ENCODE data around the gene OGFOD2. TPM values are rescaled to one million over a fixed set of nuclear protein-coding genes. Genes with fewer than 3 reads are reported as not detected.

The OGFOD2 gene
- total and polyA plus RNA-seq, 2 of the 13 experiments (the other 11 are each of a cell fraction or from before 2014, with no cell fraction given), result 13.2 to 14.6 TPM

- TF ChIP-seq ZNF326 (CRISPR knock-in tag; IDR thresholded peaks at IDR 0.05; ENCODE audit: borderline replicate concordance) (no peak), ZNF589 (CRISPR knock-in tag; conservative IDR thresholded peaks at IDR 0.05) (no peak), FLYWCH1 (CRISPR knock-in tag; IDR thresholded peaks at IDR 0.05) (0 out of 2 replicates have a peak, but pooled peaks have one; percentile 34), JUNB (CRISPR knock-in tag; IDR thresholded peaks at IDR 0.05; ENCODE audit: borderline replicate concordance) (no peak), YEATS4 (CRISPR knock-in tag; IDR thresholded peaks at IDR 0.05; ENCODE audit: borderline replicate concordance) (peak; percentile 83), NR2F1 (CRISPR knock-in tag; IDR thresholded peaks at IDR 0.05) (peak in 1 of 2 experiments; percentile 31; a peak in 1 of 4 replicates), IKZF5 (CRISPR knock-in tag; IDR thresholded peaks at IDR 0.05) (peak; percentile 69; the same call in 1 of the 2 replicates), ZNF33B (CRISPR knock-in tag; IDR thresholded peaks at IDR 0.05) (no peak), HINFP (CRISPR knock-in tag; IDR thresholded peaks at IDR 0.05; ENCODE audit: low read depth) (no peak), NR2C2 (CRISPR knock-in tag; IDR thresholded peaks at IDR 0.05; ENCODE audit: borderline replicate concordance) (peak; percentile 72), TCF12 (IDR thresholded peaks at IDR 0.05) (no peak), TCF12 (CRISPR knock-in tag; IDR thresholded peaks at IDR 0.05) (0 out of 2 replicates have a peak, but pooled peaks have one; percentile 37), CHD4 (IDR thresholded peaks at IDR 0.05; ENCODE audit: borderline replicate concordance, low read length) (no peak), SMAD9 (CRISPR knock-in tag; IDR thresholded peaks at IDR 0.05) (no peak), FOXA1 (IDR thresholded peaks at IDR 0.05) (no peak), FOXA1 (CRISPR knock-in tag; IDR thresholded peaks at IDR 0.05) (peak; percentile 25; the same call in 1 of the 2 replicates), IRF2 (CRISPR knock-in tag; IDR thresholded peaks at IDR 0.05) (peak; percentile 87), ZNF501 (CRISPR knock-in tag; IDR thresholded peaks at IDR 0.05) (peak; percentile 90), ZNF136 (CRISPR knock-in tag; IDR thresholded peaks at IDR 0.05; ENCODE audit: low read depth) (0 out of 2 replicates have a peak, but pooled peaks have one; percentile 62)
- TF ChIP-seq, protein P1, sequence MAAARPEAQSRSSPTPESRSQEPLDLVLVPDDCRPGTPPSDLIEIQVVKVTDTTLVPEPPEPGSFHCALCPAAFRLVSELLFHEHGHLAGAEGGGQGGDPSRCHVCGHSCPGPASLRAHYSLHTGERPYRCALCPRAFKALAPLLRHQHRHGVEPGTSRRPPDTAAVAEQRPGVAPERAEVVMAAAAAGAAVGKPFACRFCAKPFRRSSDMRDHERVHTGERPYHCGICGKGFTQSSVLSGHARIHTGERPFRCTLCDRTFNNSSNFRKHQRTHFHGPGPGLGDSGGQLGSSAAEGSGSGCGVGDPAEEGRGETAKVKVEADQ (CRISPR knock-in tag; IDR thresholded peaks at IDR 0.05; ENCODE audit: borderline replicate concordance), result peak; percentile 80; the same call in 1 of the 2 replicates
- TF ChIP-seq, protein P2, sequence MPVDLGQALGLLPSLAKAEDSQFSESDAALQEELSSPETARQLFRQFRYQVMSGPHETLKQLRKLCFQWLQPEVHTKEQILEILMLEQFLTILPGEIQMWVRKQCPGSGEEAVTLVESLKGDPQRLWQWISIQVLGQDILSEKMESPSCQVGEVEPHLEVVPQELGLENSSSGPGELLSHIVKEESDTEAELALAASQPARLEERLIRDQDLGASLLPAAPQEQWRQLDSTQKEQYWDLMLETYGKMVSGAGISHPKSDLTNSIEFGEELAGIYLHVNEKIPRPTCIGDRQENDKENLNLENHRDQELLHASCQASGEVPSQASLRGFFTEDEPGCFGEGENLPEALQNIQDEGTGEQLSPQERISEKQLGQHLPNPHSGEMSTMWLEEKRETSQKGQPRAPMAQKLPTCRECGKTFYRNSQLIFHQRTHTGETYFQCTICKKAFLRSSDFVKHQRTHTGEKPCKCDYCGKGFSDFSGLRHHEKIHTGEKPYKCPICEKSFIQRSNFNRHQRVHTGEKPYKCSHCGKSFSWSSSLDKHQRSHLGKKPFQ (CRISPR knock-in tag; IDR thresholded peaks at IDR 0.05; ENCODE audit: insufficient replicate concordance), result no peak
- TF ChIP-seq, protein P3, sequence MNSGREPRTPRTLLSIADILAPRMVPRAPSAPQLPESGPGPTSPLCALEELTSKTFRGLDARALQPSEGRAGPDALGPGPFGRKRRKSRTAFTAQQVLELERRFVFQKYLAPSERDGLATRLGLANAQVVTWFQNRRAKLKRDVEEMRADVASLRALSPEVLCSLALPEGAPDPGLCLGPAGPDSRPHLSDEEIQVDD (CRISPR knock-in tag; IDR thresholded peaks at IDR 0.05; ENCODE audit: borderline replicate concordance), result no peak
Measured at GRCh38 chr12:122984612-122985337, 9.7 kb downstream of the OGFOD2 start (continued).

Measured in HepG2 (cell line).